Measurements from ENCODE around the gene SSBP3.
"Not testable (repeated sequence)": the region's sequence is repeated elsewhere in the genome, so short reads cannot be mapped to it uniquely, and the experiment has no call there.

The SSBP3 gene

DNA sequence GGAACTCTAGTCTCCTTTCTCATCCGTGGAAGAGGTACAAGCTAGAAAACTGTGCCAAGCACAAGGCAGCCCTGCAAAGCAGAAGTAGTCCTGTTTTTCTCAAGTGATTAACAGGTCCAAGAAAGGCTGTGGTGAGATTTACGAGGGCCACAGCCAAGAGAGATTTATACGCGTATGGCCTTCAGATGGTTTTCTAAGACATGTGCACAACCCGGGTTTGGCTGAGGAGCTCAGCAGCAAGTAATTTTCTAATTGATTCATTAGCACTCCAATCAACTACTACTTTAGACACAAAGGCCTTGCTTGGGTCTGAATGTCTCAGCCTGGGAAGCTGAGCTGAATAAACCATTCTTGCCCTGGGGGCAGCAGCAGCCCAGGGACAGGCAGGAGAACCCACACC is 55.8 kb downstream of the SSBP3 start:
- DNase-seq (ENCODE audit: low read depth in 2 of 2): no peak

DNA sequence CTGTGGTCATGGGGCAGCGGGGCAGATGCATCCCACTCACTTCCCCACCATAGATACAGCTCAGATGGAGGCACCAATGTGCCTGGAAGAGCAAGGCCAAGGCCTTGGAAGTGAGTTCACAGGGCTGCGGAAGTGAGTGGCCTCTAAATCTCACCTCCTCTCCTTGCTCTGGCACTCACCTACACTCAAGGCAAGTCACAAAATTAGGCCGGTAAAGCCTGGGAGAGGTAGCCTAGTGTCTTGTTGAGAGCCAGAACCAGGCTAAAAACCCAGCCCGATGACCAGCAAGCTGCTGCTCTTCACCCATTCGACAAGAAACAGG is 57.5 kb downstream of the SSBP3 start:
- no peak for DNase-seq (ENCODE audit: low read depth in 2 of 2)

DNA sequence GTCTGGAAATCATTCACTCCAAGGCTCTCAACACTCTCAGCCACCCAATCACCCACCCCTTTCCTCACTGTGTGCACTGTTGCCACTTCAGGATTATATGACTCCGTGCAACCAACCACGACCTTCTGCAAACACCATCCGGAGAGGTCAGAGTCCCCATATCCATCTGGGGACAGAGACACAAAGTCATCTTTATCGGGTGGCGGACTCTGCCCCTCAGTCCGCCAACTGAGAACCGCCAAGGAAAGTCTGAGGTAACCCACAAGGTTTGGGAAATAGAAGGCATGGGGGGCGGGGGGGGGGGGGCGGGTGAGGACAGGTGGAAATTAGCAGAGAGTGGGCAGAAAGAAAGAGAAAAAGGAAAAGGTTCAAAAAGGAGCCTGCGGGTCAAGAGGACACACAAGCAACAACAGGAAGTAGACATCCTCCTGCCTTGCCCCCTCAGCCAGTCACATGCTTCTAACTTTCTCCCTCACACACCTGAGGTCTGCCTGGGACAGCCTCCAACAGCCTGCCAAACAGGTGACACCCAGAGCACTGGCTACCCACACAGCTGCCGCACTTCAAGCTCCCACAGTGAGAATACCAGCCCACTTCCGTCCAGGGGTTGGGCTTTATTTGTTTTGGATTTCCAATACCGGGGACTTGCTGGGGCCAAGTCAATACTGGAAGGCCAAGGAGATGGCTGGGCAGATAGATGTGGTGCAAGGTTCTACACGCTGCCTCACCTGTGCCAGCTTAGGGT is 58.1 kb downstream of the SSBP3 start:
- DNase-seq (ENCODE audit: low read depth in 2 of 2): no peak

GRCh38 chr1:54347261-54347954 is 58.8 kb downstream of the SSBP3 start:
- DNase-seq (ENCODE audit: low read depth in 2 of 2): no peak

DNA sequence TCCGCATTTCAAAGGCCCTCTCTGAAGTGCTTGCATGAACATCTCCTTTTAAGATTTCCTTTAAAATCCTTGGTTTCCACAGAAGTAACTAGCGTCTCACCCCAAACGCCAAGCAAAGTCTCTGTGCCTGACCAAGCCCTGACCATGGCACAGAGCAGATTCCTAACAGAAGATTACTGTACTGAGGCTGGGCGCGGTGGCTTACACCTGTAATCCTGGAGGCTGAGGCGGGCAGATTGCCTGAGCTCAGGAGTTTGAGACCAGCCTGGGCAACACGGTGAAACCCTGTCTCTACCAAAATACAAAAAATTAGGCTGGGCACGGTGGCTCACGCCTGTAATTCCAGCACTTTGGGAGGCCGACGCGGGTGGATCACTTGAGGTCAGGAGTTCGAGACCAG is 60.6 kb downstream of the SSBP3 start:
- not testable (repeated sequence) for DNase-seq (ENCODE audit: low read depth in 2 of 2)

DNA sequence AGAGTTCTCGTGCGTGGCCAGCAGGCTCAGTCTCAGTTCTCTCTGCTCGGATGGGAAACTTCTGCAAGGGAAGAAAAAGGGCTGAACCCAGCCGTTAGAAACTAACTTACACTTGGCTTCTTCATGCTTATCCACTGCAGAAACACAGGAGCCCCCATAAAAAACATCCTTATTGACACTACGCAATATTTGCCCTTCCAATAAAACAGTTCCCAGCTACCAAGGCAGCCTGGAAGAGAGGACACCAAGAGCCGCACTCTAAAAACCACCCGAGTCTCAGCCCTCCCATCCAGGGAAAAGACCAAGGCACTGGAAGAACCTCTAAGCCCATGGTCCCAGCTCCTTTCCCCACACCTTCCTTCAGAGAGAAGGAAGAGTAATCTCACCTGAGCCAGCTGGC is 61.1 kb downstream of the SSBP3 start:
- no peak for DNase-seq (ENCODE audit: low read depth in 2 of 2)

- no peak for DNase-seq (ENCODE audit: low read depth in 2 of 2)
Measured at GRCh38 chr1:54342742-54343687, 63.2 kb downstream of the SSBP3 start.

GRCh38 chr1:54342288-54342687 is 63.9 kb downstream of the SSBP3 start:
- DNase-seq (ENCODE audit: low read depth in 2 of 2): no peak

DNA sequence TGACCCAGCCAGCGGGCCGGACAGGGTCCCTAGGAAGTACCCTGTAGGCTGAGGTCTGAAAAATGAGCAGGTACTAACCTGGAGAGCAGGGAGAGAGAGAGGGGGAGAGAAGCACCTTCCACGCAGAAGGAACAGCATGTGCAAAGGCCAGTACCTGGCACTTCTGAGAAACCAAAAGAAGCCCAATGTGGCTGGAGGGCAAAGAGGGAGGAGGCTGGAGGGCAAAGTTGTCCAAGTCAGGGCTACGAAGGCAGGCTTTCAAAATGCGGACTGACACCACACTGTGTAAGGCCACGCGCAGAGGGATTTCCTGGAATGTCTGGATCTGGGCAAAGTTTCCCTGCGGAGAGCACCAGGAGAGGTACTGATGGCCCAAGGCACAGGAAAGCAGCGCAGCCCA is 64.4 kb downstream of the SSBP3 start:
- DNase-seq (ENCODE audit: low read depth in 2 of 2): no peak

- DNase-seq (ENCODE audit: low read depth in 2 of 2): no peak
Measured at GRCh38 chr1:54340878-54341277, 65.3 kb downstream of the SSBP3 start.

- no peak for DNase-seq (ENCODE audit: low read depth in 2 of 2)
Measured at GRCh38 chr1:54340434-54340833, 65.8 kb downstream of the SSBP3 start.

DNA sequence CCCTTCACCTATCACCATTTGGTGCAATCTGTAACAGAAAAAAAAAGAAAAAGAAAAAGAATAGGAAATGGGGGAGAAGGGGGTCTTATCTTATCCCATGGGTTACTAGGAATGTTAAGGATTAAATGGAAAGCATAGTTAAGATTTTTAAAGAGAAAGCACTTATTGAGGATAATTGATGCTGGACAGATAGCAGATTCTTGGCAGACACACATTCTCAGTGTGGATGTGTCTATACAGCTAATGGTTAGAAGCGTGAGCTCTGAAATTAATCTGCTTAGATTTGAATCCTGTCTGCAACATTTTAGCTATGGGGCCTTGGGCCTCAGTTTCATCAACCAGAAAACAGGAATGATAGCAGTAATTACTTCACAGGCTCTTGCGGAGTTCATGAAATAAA is 67.1 kb downstream of the SSBP3 start:
- DNase-seq (ENCODE audit: low read depth in 2 of 2): no peak

DNA sequence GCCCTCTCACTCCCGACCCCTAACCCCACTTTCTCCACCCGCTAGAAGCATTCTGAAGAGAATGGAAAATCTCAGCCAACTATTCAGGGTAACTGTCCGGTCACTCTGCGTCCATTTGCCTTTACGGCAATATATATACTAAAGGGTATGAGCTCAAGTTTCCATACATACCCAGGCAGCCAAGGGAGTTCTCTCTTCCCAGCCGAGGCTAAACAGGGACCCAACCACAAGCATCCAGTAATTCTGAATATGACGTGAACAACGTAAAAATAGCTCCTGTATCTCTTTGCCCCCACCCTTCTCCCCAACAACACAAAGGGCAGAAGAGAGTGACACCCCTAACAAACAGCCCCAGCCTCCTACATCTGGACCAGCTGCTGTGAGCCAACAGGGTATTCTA is 67.7 kb downstream of the SSBP3 start:
- DNase-seq (ENCODE audit: low read depth in 2 of 2): no peak

DNA sequence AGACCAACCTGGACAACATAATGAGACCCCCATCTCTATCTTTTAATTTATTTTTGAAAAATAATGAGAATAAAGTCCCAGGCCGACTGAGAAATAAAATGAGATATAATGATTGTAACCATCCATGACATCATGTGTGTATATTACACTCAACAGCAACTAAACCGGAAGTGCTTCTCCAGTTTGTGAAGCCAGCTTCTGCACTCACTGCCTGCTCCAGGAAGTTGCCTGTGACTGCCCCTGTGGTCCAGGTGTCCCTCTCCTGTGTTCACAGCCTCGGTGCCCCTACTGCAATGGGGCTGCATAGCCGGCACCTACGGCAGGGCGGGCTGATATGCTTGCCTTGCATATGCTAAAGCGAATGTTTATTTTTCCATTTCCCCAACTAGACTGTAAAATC is 68.3 kb downstream of the SSBP3 start:
- no peak for DNase-seq (ENCODE audit: low read depth in 2 of 2)

DNA sequence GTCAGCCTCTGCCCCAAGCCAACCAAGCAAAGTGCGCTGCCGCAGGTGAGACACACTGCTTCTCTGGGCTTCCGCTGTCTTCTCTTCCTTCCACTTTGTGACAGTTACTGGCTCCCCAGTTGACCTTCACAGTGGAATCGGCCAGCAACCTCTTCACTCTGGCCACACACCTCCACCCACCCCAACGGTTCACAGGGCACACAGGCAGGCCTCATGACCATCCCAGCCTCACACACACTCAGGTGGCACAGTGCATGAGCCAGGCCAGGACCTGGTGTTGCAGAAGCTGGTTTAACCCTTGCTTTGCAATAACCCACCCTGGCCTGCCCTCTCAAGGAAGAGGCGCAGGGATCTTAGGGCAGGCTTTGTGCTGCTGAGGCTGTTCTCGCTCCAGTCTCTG is 69.2 kb downstream of the SSBP3 start:
- DNase-seq (ENCODE audit: low read depth in 2 of 2): no peak

DNA sequence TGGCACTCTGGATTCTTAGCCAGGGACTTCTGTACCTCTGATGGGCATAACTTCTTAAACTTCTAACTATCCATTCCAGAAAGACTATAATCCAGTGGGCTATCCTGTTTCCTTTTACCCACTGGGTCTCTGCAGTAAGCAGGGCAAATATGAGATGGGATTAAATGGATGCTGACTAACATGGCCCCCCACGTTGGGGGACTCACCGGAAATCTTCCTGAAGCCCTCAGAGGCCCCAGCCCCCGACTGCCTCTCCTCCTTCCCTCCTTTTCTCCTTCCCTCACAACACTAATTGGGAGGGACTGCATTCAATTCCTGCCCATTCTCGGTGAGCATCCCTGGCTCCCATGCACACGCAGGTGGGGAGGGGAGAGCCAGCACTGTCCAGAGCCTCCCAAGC is 70.1 kb downstream of the SSBP3 start:
- DNase-seq (ENCODE audit: low read depth in 2 of 2): no peak

- DNase-seq (ENCODE audit: low read depth in 2 of 2): no peak
Measured at GRCh38 chr1:54335755-54336108, 70.5 kb downstream of the SSBP3 start.

DNA sequence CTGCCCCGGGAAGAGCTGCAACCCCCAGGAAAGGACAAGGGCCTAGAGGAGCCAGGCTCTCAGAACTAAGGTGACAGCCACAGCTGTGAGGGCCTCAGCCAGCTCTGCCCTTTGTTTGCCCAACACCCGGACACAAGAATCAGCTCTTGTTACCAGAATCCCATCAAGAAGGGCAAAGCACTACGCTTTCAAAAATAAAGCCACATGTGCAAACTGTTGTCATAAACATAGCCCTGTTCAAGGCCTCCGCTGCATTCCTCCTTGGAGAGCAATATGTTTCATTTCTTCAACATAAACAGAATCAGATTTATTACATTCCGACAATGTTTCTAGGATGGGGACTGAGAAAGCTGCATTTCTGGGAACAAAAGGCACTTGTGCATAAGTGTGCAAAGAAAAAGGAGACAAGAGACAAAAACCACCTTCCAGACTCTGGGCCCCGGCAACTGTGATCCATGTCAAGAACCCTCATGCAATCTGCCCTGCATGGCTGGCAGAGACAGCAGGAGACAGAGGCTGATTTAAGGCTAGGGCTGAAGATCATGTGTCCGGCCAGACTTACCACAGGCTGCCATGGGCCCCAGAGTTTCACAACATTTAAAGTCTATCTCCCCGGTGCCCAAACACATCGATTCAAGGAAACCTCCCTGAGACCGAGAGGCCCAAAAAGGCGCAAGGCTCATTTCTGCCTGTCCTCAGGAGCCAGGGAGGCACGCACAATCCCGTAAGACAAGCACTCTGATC is 71.0 kb downstream of the SSBP3 start:
- no peak for DNase-seq (ENCODE audit: low read depth in 2 of 2)

DNA sequence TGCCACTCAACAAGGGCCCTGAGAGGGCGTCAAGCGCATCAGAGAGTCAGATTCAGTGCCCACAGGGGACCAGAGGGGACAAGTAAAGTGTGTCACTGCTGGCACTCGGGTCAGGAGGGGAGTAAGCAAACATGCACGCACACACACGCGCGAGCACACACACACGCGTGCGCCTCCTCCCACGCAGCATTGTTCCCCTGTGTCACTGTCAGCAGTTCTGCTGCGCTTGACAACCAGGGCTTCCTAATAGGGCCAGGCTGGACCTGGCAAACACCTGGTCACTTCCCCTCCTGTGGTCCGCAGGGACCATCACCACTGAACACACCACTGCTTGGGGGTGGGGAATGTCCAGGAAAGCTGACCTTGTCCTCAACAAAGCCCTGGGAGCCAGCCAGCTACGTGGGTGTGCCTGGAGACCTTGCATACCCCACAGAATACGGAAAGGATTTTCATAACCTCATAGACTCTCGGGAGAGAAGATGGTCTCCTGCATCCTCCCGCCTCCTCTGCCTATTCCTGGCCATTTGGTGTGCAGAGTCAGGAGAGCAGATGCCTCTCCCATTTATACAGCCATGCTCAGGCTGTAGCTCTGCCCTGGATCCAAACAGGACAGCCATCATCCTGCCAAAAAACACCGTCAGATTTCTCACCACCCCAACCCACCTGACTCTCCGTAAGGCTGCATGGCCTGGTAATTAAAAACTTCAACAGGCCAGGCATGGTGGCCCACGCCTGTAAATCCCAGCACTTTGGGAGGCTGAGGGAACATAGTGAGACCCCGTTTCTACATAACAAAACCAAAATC is 73.2 kb downstream of the SSBP3 start:
- DNase-seq (ENCODE audit: low read depth in 2 of 2): no peak

GRCh38 chr1:54331843-54332463 is 74.2 kb downstream of the SSBP3 start:
- DNase-seq (ENCODE audit: low read depth in 2 of 2): no peak
